K562 (cell line): Measurements from ENCODE around the gene GALNT13.

ENCODE experiments used
- CBX1 ChIP-seq: sonication (generic); IDR thresholded peaks from 2 replicates; pipeline ENCODE4 v1.6.1; 2016; ENCODE audit warnings: antibody characterized with exemption, low read depth, mild to moderate bottlenecking
- ILF3 ChIP-seq: fragments of 450-650 bp; IDR thresholded peaks from 2 replicates; pipeline ENCODE4 v1.6.1; 2018; ENCODE audit warnings: antibody characterized with exemption, mild to moderate bottlenecking, moderate library complexity, borderline replicate concordance
- POLR2A ChIP-seq: fragments of 450-650 bp; conservative IDR thresholded peaks from 2 replicates; pipeline ENCODE4 v1.6.1; 2016
- SIN3A ChIP-seq, 2 experiments: fragments of 150-350 bp in 1 of 2; IDR thresholded peaks; 2 replicates each; pipeline ENCODE4 v1.6.1; 2011 to 2016; ENCODE audit warnings: borderline replicate concordance in 2 of 2, low read depth in 2 of 2, low read length in 2 of 2, mild to moderate bottlenecking in 2 of 2, moderate library complexity in 2 of 2; ENCODE audit not compliant: control insufficient read depth in 1 of 2
- ZNF75A ChIP-seq: fragments of 450-650 bp; formaldehyde crosslinking; IDR thresholded peaks from 2 replicates; pipeline ENCODE4 v1.4.0; 2020; ENCODE audit warnings: mild to moderate bottlenecking

- TF ChIP-seq ILF3 (no peak), SIN3A (IDR thresholded peaks at IDR 0.05; ENCODE audit: borderline replicate concordance in 2 of 2, control insufficient read depth in 1 of 2, low read depth in 2 of 2, low read length in 2 of 2) (no peak), CBX1 (no peak), POLR2A (no peak), ZNF75A (CRISPR knock-in tag) (no peak)
Observed at GRCh38 chr2:154306266-154306970, 434.7 kb downstream of the GALNT13 start.
